ENCODE measurements around the gene REEP1. TPM values are rescaled to one million over a fixed set of nuclear protein-coding genes. Genes with fewer than 3 reads are reported as not detected.
A peak's percentile ranks its signal among the peaks of the same experiment; 100 is the strongest.

Gene REEP1
- total RNA-seq, 6 experiments from 2014 or later: 0.61 to 1.8 (median 0.85) TPM

DNA sequence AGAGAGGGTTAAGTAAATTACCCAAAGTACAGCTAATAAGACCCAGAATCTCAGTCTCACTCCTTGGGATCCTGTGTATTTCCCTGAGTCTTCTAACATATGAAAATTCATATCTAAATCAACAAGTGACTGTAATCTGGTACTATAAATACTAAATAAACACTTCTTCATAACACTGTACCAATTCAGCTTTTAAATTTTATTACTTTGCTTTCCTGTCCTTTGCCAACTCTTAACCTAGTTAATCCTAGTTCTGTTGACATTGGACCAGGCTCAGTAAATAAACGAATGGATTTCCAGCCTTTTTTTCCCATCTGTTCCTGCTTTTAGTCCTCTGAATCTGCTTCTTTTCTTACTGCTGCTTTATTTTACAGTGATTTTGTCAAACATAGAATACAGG lies 124.4 kb downstream of the REEP1 start:
- peaks cover 0 to 40% (median 7%) of the 10 kb centered on the region in 4 donors for H3K4me1 ChIP-seq
- H3K27ac ChIP-seq: peak overlapping the region in 1 of 3 donors; percentile 52
- ATAC-seq (peak; percentile 35 to 71 (median 58)), DNase-seq (no peak)
- intact Hi-C loops (cut with DNase I): loop anchor here in 1 of 2 donors (10.0 kb wide), 1 partner anchor 142 kb away; no protein-coding TSS in a partner anchor
- WGBS (ENCODE audit: insufficient coverage, low coverage, low lambda C conversion rate, missing lambda C conversion rate): 29% methylated on average over 1 of the region's 1 CpG
- no peak overlapping the region for H3K4me3 ChIP-seq
- no peaks in the 10 kb centered on the region for H3K27me3 ChIP-seq
- TF ChIP-seq POLR2A (IDR thresholded peaks at IDR 0.05): no peak
- TF ChIP-seq, protein P1, sequence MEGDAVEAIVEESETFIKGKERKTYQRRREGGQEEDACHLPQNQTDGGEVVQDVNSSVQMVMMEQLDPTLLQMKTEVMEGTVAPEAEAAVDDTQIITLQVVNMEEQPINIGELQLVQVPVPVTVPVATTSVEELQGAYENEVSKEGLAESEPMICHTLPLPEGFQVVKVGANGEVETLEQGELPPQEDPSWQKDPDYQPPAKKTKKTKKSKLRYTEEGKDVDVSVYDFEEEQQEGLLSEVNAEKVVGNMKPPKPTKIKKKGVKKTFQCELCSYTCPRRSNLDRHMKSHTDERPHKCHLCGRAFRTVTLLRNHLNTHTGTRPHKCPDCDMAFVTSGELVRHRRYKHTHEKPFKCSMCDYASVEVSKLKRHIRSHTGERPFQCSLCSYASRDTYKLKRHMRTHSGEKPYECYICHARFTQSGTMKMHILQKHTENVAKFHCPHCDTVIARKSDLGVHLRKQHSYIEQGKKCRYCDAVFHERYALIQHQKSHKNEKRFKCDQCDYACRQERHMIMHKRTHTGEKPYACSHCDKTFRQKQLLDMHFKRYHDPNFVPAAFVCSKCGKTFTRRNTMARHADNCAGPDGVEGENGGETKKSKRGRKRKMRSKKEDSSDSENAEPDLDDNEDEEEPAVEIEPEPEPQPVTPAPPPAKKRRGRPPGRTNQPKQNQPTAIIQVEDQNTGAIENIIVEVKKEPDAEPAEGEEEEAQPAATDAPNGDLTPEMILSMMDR (IDR thresholded peaks at IDR 0.05): no peak
- H3K9me3 ChIP-seq: no peaks in the 10 kb centered on the region
- peaks cover 0 to 31% (median 16%) of the 10 kb centered on the region in 4 donors for H3K36me3 ChIP-seq

DNA sequence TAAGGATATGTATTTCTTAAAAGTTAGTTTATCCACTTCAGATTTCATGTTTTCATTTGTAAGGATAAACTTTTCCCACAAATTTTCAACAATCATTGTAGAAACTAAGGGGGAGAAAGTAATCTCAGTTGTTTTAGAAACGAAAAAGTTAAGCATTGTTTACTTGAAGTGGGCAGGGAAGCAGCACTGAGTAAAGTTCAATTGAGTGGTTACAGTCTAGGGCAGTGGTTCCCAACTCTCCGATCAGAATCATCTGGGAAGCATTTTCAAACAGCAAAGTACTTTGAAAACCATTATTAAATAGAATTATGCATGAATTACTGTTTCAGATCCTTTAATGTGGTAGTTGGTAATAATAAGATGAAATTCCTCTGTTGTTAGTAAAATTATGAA lies 125.6 kb downstream of the REEP1 start:
- ATAC-seq (peak; percentile 72 to 79 (median 73)), DNase-seq (no peak)
- no peak overlapping the region for H3K4me3 ChIP-seq
- H3K4me1 ChIP-seq: peaks cover 0 to 40% (median 7%) of the 10 kb centered on the region in 4 donors
- TF ChIP-seq POLR2A (IDR thresholded peaks at IDR 0.05): no peak
- TF ChIP-seq, protein P1 (IDR thresholded peaks at IDR 0.05): no peak
- no peaks in the 10 kb centered on the region for H3K27me3 ChIP-seq
- peak overlapping the region in 1 of 3 donors; percentile 52 for H3K27ac ChIP-seq
- H3K9me3 ChIP-seq: no peaks in the 10 kb centered on the region
- intact Hi-C loops (cut with DNase I): loop anchor here in 1 of 2 donors (10.0 kb wide), 1 partner anchor 143 kb away; no protein-coding TSS in a partner anchor
- peaks cover 0 to 44% (median 24%) of the 10 kb centered on the region in 4 donors for H3K36me3 ChIP-seq
- WGBS (ENCODE audit: insufficient coverage, low coverage, low lambda C conversion rate, missing lambda C conversion rate): 19% methylated on average over 2 of the region's 2 CpGs

DNA sequence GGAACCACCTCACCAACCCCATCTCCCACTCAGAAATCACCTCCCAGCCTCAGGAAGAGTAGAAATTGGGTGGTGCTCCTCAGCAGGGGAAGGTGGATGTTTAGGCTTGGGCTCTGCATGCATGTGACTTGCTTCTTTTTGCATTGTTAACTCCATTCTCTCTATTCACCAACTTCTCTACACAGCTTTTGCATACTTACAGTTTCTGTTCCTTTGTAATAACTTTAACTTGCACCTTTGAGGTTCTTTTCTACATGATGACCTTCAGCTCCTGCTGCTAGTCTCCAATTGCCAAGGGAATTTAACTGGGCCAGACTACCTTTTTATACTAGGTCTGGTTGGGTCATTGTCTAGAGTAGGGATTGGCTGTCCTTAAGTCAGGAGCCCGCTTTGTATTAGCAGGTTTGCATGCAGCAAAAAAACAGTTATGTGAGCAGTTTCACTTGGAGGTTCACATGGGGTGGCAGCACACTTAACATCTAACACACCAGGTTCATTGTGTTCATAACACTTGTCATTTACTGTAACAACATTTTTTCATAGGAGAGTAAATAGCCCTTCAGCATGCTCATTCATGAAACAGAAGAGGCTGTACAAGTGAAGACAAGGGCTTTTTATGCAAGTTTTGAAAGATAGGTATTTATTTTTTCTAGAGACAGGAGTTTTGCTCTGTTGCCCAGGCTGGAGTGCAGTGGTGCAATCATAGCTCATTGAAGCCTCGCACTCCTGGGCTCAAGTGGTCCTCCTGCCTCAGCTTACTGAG lies 126.2 kb downstream of the REEP1 start:
- intact Hi-C loops (cut with DNase I): loop anchor here in 1 of 2 donors (10.0 kb wide), 1 partner anchor 144 kb away; no protein-coding TSS in a partner anchor
- WGBS (ENCODE audit: insufficient coverage, low coverage, low lambda C conversion rate, missing lambda C conversion rate): 69% methylated on average over 2 of the region's 2 CpGs
- H3K36me3 ChIP-seq: peaks cover 0 to 50% (median 27%) of the 10 kb centered on the region in 4 donors

DNA sequence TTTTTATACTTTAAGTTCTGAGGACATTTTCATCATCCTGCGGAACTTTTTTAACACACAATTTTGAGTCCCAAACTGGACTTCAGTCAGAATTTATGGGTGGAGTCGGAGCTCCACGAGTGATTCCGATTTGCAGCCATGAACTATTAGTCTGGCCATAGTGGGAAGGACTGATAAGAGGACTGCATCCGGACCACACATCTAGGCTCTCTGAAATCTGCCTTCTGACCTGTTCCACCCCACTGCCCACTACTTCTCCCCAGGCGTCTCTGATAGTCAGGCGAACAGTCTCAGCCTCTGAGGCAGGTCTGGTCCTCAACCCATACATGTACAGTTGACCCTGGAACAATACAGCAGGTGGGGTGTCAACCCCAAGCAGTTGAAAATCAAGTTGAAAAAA lies 133.0 kb downstream of the REEP1 start:
- DNase-seq (no peak), ATAC-seq (peak in 1 of 4 donors; percentile 36)
- intact Hi-C loops (cut with DNase I): no loop called here
- peaks cover 0 to 14% (median 0%) of the 10 kb centered on the region in 4 donors for H3K4me1 ChIP-seq
- H3K36me3 ChIP-seq: peaks cover 0 to 36% (median 20%) of the 10 kb centered on the region in 4 donors
- no peaks in the 10 kb centered on the region for H3K9me3 ChIP-seq
- TF ChIP-seq, protein P1 (IDR thresholded peaks at IDR 0.05): no peak
- no peak for TF ChIP-seq POLR2A (IDR thresholded peaks at IDR 0.05)
- H3K27ac ChIP-seq: no peak overlapping the region
- no peak overlapping the region for H3K4me3 ChIP-seq
- no peaks in the 10 kb centered on the region for H3K27me3 ChIP-seq
- WGBS (ENCODE audit: insufficient coverage, low coverage, low lambda C conversion rate, missing lambda C conversion rate): 70% methylated on average over 6 of the region's 7 CpGs

More for the DNA sequence above, 126.2 kb downstream of the REEP1 start:
- Histone ChIP-seq H3K4me1 (peaks cover 0 to 40% (median 7%) of the 10 kb centered on the region in 4 donors), H3K27me3 (no peaks in the 10 kb centered on the region), H3K4me3 (no peak overlapping the region), H3K9me3 (no peaks in the 10 kb centered on the region), H3K27ac (peak overlapping the region in 1 of 3 donors; percentile 52)
- no peak for TF ChIP-seq POLR2A (IDR thresholded peaks at IDR 0.05)
- TF ChIP-seq, protein P1 (IDR thresholded peaks at IDR 0.05): no peak
- peak; percentile 37 to 65 (median 52) for ATAC-seq
- DNase-seq: no peak
